HG02759 (cell line): ENCODE measurements around the gene TBC1D3B.
"Not testable (repeated sequence)": the region's sequence is repeated elsewhere in the genome, so short reads cannot be mapped to it uniquely, and the experiment has no call there.

Experiments used
- ATAC-seq: cut with Tn5 transposase; IDR thresholded peaks from one replicate; pipeline ENCODE4 v1.9.1; 2021; ENCODE audit warnings: mild to moderate bottlenecking, moderate library complexity; ENCODE audit not compliant: unreplicated experiment

The TBC1D3B gene

GRCh38 chr17:36201506-36201905 lies 25.1 kb upstream of the TBC1D3B start:
- not testable (repeated sequence) for ATAC-seq

GRCh38 chr17:36201102-36201501 lies 24.7 kb upstream of the TBC1D3B start:
- not testable (repeated sequence) for ATAC-seq

GRCh38 chr17:36198831-36199465 lies 22.5 kb upstream of the TBC1D3B start:
- no peak for ATAC-seq

GRCh38 chr17:36197387-36197703 lies 20.9 kb upstream of the TBC1D3B start:
- ATAC-seq = peak; percentile 18

GRCh38 chr17:36196131-36196486 lies 19.7 kb upstream of the TBC1D3B start:
- no peak for ATAC-seq

- no peak for ATAC-seq
These were observed 19.1 kb upstream of the TBC1D3B start for GRCh38 chr17:36195434-36196130.

GRCh38 chr17:36194832-36195433 lies 18.5 kb upstream of the TBC1D3B start:
- ATAC-seq = not testable (repeated sequence)

- ATAC-seq = not testable (repeated sequence)
These were observed 17.9 kb upstream of the TBC1D3B start for GRCh38 chr17:36194147-36194831.

- no peak for ATAC-seq
These were observed 16.9 kb upstream of the TBC1D3B start for GRCh38 chr17:36193216-36193775.

- not testable (repeated sequence) for ATAC-seq
These were observed 14.3 kb upstream of the TBC1D3B start for GRCh38 chr17:36190549-36191330.

- not testable (repeated sequence) for ATAC-seq
These were observed 13.6 kb upstream of the TBC1D3B start for GRCh38 chr17:36189993-36190392.

GRCh38 chr17:36188891-36189306 lies 12.5 kb upstream of the TBC1D3B start:
- peak; percentile 47 for ATAC-seq

GRCh38 chr17:36187943-36188665 lies 11.7 kb upstream of the TBC1D3B start:
- not testable (repeated sequence) for ATAC-seq

- ATAC-seq = not testable (repeated sequence)
These were observed 10.7 kb upstream of the TBC1D3B start for GRCh38 chr17:36186810-36187763.

- no peak for ATAC-seq
These were observed 9.0 kb upstream of the TBC1D3B start for GRCh38 chr17:36185416-36185815.

GRCh38 chr17:36184023-36184765 lies 7.8 kb upstream of the TBC1D3B start:
- ATAC-seq = no peak

GRCh38 chr17:36183001-36183971 lies 6.8 kb upstream of the TBC1D3B start:
- ATAC-seq = peak; percentile 48
